ENCODE measurements around the gene CD101. TPM values are rescaled to one million over a fixed set of nuclear protein-coding genes. Genes with fewer than 3 reads are reported as not detected.

CD101 gene
- total and polyA plus RNA-seq, 4 experiments from 2014 or later: 2.1 to 9.1 (median 3.9) TPM

- no peaks in the 10 kb centered on the region for H3K36me3 Mint-ChIP-seq
- peaks cover 0 to 2% (median 0%) of the 10 kb centered on the region in 8 donors for H3K9me3 Mint-ChIP-seq
- ChIA-PET CTCF (ENCODE audit: partially characterized antibody) (interaction anchor here (0.8 to 2.8 kb wide), 16 partner anchors 14 to 261 kb away, joined by 3 to 17 read pairs (median 6); partner anchors contain the start of genes CD101 and TTF2), POLR2A (ENCODE audit: partially characterized antibody) (interaction anchor here (0.6 to 2.7 kb wide), 37 partner anchors 9 to 619 kb away, joined by 3 to 31 read pairs (median 5); partner anchors contain the start of genes CD101, CD2, TENT5C and TTF2)
- H3K4me3 Mint-ChIP-seq: peak overlapping the region; percentile 83 to 94 (median 88)
- H3K27me3 Mint-ChIP-seq: no peaks in the 10 kb centered on the region
- peaks cover 28% of the 10 kb centered on the region for H3K4me1 ChIP-seq (ENCODE audit: insufficient read depth, low read length)
- no peaks in the 10 kb centered on the region for H3K36me3 ChIP-seq (ENCODE audit: insufficient read depth, low read length)
- no peaks in the 10 kb centered on the region for H3K9me3 ChIP-seq (ENCODE audit: control insufficient read depth in 1 of 2, low read length in 2 of 2)
- H3K4me1 Mint-ChIP-seq: peaks cover 21 to 36% (median 27%) of the 10 kb centered on the region in 4 donors
- peak; percentile 35 to 51 (median 41) for DNase-seq
- H3K27ac Mint-ChIP-seq: peak overlapping the region; percentile 74 to 98 (median 95)
- H3K4me3 ChIP-seq (ENCODE audit: low read length in 2 of 2): peak overlapping the region; percentile 44 to 59
- H3K27me3 ChIP-seq (ENCODE audit: insufficient read depth, low read length): no peaks in the 10 kb centered on the region
- intact Hi-C loops (cut with micrococcal nuclease): loop anchor here (2.0 to 5.0 kb wide), 3 partner anchors 64 to 249 kb away; partner anchors contain the start of gene TTF2
- peak overlapping the region; percentile 51 for H3K27ac ChIP-seq (ENCODE audit: low read depth, low read length)
These were observed 14.9 kb upstream of the CD101 start for GRCh38 chr1:116986421-116987255.

- peak overlapping the region; percentile 51 for H3K27ac ChIP-seq (ENCODE audit: low read depth, low read length)
- DNase-seq: peak; percentile 64 to 78 (median 74)
- H3K4me1 Mint-ChIP-seq: peaks cover 25 to 42% (median 31%) of the 10 kb centered on the region in 4 donors
- ChIA-PET CTCF (ENCODE audit: partially characterized antibody) (interaction anchor here (0.8 to 2.8 kb wide), 13 partner anchors 14 to 262 kb away, joined by 3 to 17 read pairs (median 7); partner anchors contain the start of genes CD101 and TTF2), POLR2A (ENCODE audit: partially characterized antibody) (interaction anchor here (0.6 to 2.7 kb wide), 39 partner anchors 8 to 619 kb away, joined by 3 to 31 read pairs (median 5); partner anchors contain the start of genes CD101, CD2, TENT5C and TTF2)
- H3K27me3 ChIP-seq (ENCODE audit: insufficient read depth, low read length): no peaks in the 10 kb centered on the region
- intact Hi-C loops (cut with micrococcal nuclease): loop anchor here (2.0 to 5.0 kb wide), 3 partner anchors 64 to 250 kb away; partner anchors contain the start of gene TTF2
- peak overlapping the region; percentile 44 to 59 for H3K4me3 ChIP-seq (ENCODE audit: low read length in 2 of 2)
- peak overlapping the region; percentile 74 to 98 (median 95) for H3K27ac Mint-ChIP-seq
- H3K4me3 Mint-ChIP-seq: peak overlapping the region; percentile 83 to 94 (median 88)
- no peaks in the 10 kb centered on the region for H3K36me3 Mint-ChIP-seq
- peaks cover 34% of the 10 kb centered on the region for H3K4me1 ChIP-seq (ENCODE audit: insufficient read depth, low read length)
- H3K9me3 Mint-ChIP-seq: peaks cover 0 to 2% (median 0%) of the 10 kb centered on the region in 8 donors
- H3K36me3 ChIP-seq (ENCODE audit: insufficient read depth, low read length): no peaks in the 10 kb centered on the region
- no peaks in the 10 kb centered on the region for H3K27me3 Mint-ChIP-seq
- no peaks in the 10 kb centered on the region for H3K9me3 ChIP-seq (ENCODE audit: control insufficient read depth in 1 of 2, low read length in 2 of 2)
These were observed 14.4 kb upstream of the CD101 start for GRCh38 chr1:116987256-116987555.

GRCh38 chr1:116988248-116988647 lies 13.3 kb upstream of the CD101 start:
- ChIA-PET CTCF (ENCODE audit: partially characterized antibody) (no interaction called here), POLR2A (ENCODE audit: partially characterized antibody) (interaction anchor here (0.8 to 2.7 kb wide), 5 partner anchors 12 to 250 kb away, joined by 3 to 31 read pairs (median 13); partner anchors contain the start of gene CD101)
- Histone ChIP-seq H3K27me3 (ENCODE audit: insufficient read depth, low read length) (no peaks in the 10 kb centered on the region), H3K36me3 (ENCODE audit: insufficient read depth, low read length) (no peaks in the 10 kb centered on the region), H3K9me3 (ENCODE audit: control insufficient read depth in 1 of 2, low read length in 2 of 2) (no peaks in the 10 kb centered on the region), H3K4me1 (ENCODE audit: insufficient read depth, low read length) (peaks cover 36% of the 10 kb centered on the region), H3K27ac (ENCODE audit: low read depth, low read length) (no peak overlapping the region), H3K4me3 (ENCODE audit: low read length in 2 of 2) (no peak overlapping the region)
- Mint-ChIP-seq H3K9me3 (peaks cover 0 to 2% (median 0%) of the 10 kb centered on the region in 8 donors), H3K27ac (peak overlapping the region in 3 of 7 donors; percentile 59 to 96 (median 74)), H3K4me3 (peak overlapping the region in 3 of 8 donors; percentile 25 to 94 (median 42)), H3K27me3 (no peaks in the 10 kb centered on the region), H3K4me1 (peaks cover 25 to 42% (median 31%) of the 10 kb centered on the region in 4 donors), H3K36me3 (no peaks in the 10 kb centered on the region)
- intact Hi-C loops (cut with micrococcal nuclease): loop anchor here (5.0 kb wide), 1 partner anchor 251 kb away; no protein-coding TSS in a partner anchor
- DNase-seq: no peak

GRCh38 chr1:116988908-116989307 lies 12.7 kb upstream of the CD101 start:
- no peak for DNase-seq
- H3K27ac ChIP-seq (ENCODE audit: low read depth, low read length): no peak overlapping the region
- H3K9me3 ChIP-seq (ENCODE audit: control insufficient read depth in 1 of 2, low read length in 2 of 2): no peaks in the 10 kb centered on the region
- no peak overlapping the region for H3K4me3 Mint-ChIP-seq
- H3K9me3 Mint-ChIP-seq: peaks cover 0 to 2% (median 0%) of the 10 kb centered on the region in 8 donors
- H3K36me3 Mint-ChIP-seq: no peaks in the 10 kb centered on the region
- H3K4me1 Mint-ChIP-seq: peaks cover 25 to 42% (median 31%) of the 10 kb centered on the region in 4 donors
- ChIA-PET POLR2A (ENCODE audit: partially characterized antibody) (interaction anchor here (0.8 kb wide), 1 partner anchor 12 kb away, joined by 3 read pairs; the partner anchor contains the start of gene CD101), CTCF (ENCODE audit: partially characterized antibody) (interaction anchor here (1.4 kb wide), 1 partner anchor 67 kb away, joined by 3 read pairs; no protein-coding TSS in a partner anchor)
- no peak overlapping the region for H3K4me3 ChIP-seq (ENCODE audit: low read length in 2 of 2)
- H3K4me1 ChIP-seq (ENCODE audit: insufficient read depth, low read length): peaks cover 36% of the 10 kb centered on the region
- H3K27me3 ChIP-seq (ENCODE audit: insufficient read depth, low read length): no peaks in the 10 kb centered on the region
- intact Hi-C loops (cut with micrococcal nuclease): loop anchor here (5.0 kb wide), 1 partner anchor 252 kb away; no protein-coding TSS in a partner anchor
- no peaks in the 10 kb centered on the region for H3K27me3 Mint-ChIP-seq
- H3K36me3 ChIP-seq (ENCODE audit: insufficient read depth, low read length): no peaks in the 10 kb centered on the region
- H3K27ac Mint-ChIP-seq: no peak overlapping the region

- no peak overlapping the region for H3K27ac Mint-ChIP-seq
- CTCF ChIA-PET (ENCODE audit: partially characterized antibody): interaction anchor here (1.4 kb wide), 1 partner anchor 66 kb away, joined by 3 read pairs; no protein-coding TSS in a partner anchor
- no peak overlapping the region for H3K4me3 ChIP-seq (ENCODE audit: low read length in 2 of 2)
These were observed 11.7 kb upstream of the CD101 start for GRCh38 chr1:116989835-116990234.

GRCh38 chr1:116990612-116991151 lies 10.9 kb upstream of the CD101 start:
- no peak overlapping the region for H3K27ac ChIP-seq (ENCODE audit: low read depth, low read length)
- CTCF ChIA-PET (ENCODE audit: partially characterized antibody): interaction anchor here (2.1 kb wide), 1 partner anchor 10 kb away, joined by 5 read pairs; the partner anchor contains the start of gene CD101
- Mint-ChIP-seq H3K36me3 (no peaks in the 10 kb centered on the region), H3K9me3 (no peaks in the 10 kb centered on the region), H3K4me3 (no peak overlapping the region), H3K27me3 (no peaks in the 10 kb centered on the region), H3K4me1 (peaks cover 25 to 38% (median 31%) of the 10 kb centered on the region in 4 donors), H3K27ac (no peak overlapping the region)
- no peaks in the 10 kb centered on the region for H3K9me3 ChIP-seq (ENCODE audit: control insufficient read depth in 1 of 2, low read length in 2 of 2)
- POLR2A ChIA-PET (ENCODE audit: partially characterized antibody): no interaction called here
- no peak overlapping the region for H3K4me3 ChIP-seq (ENCODE audit: low read length in 2 of 2)
- no peaks in the 10 kb centered on the region for H3K27me3 ChIP-seq (ENCODE audit: insufficient read depth, low read length)
- intact Hi-C loops (cut with micrococcal nuclease): no loop called here
- peaks cover 35% of the 10 kb centered on the region for H3K4me1 ChIP-seq (ENCODE audit: insufficient read depth, low read length)
- no peaks in the 10 kb centered on the region for H3K36me3 ChIP-seq (ENCODE audit: insufficient read depth, low read length)
- no peak for DNase-seq

More at GRCh38 chr1:116989835-116990234, 11.7 kb upstream of the CD101 start:
- no peaks in the 10 kb centered on the region for H3K27me3 Mint-ChIP-seq
- peaks cover 0 to 2% (median 0%) of the 10 kb centered on the region in 8 donors for H3K9me3 Mint-ChIP-seq
- Histone ChIP-seq H3K27me3 (ENCODE audit: insufficient read depth, low read length) (no peaks in the 10 kb centered on the region), H3K9me3 (ENCODE audit: control insufficient read depth in 1 of 2, low read length in 2 of 2) (no peaks in the 10 kb centered on the region), H3K4me1 (ENCODE audit: insufficient read depth, low read length) (peaks cover 36% of the 10 kb centered on the region), H3K27ac (ENCODE audit: low read depth, low read length) (no peak overlapping the region), H3K36me3 (ENCODE audit: insufficient read depth, low read length) (no peaks in the 10 kb centered on the region)
- POLR2A ChIA-PET (ENCODE audit: partially characterized antibody): no interaction called here
- peaks cover 25 to 38% (median 31%) of the 10 kb centered on the region in 4 donors for H3K4me1 Mint-ChIP-seq
- DNase-seq: no peak
- intact Hi-C loops (cut with micrococcal nuclease): loop anchor here (5.0 kb wide), 1 partner anchor 253 kb away; no protein-coding TSS in a partner anchor
- H3K4me3 Mint-ChIP-seq: no peak overlapping the region
- H3K36me3 Mint-ChIP-seq: no peaks in the 10 kb centered on the region

All from CD4-positive, alpha-beta memory T cell (primary cell).